ENCODE measurements around the gene TMCO4.

Gene TMCO4

GRCh38 chr1:19696820-19697219 is 102.9 kb downstream of the TMCO4 start:
- ATAC-seq (ENCODE audit: low read depth): no peak
- H3K27me3 ChIP-seq (ENCODE audit: insufficient read depth, poor library complexity, severe bottlenecking): no peaks in the 10 kb centered on the region

GRCh38 chr1:19695772-19696171 is 103.9 kb downstream of the TMCO4 start:
- no peaks in the 10 kb centered on the region for H3K4me1 ChIP-seq (ENCODE audit: insufficient read depth, poor library complexity, severe bottlenecking)
- H3K36me3 ChIP-seq (ENCODE audit: low read depth): no peaks in the 10 kb centered on the region
- H3K27ac ChIP-seq (ENCODE audit: poor library complexity, severe bottlenecking): no peak overlapping the region
- TF ChIP-seq, protein P1, sequence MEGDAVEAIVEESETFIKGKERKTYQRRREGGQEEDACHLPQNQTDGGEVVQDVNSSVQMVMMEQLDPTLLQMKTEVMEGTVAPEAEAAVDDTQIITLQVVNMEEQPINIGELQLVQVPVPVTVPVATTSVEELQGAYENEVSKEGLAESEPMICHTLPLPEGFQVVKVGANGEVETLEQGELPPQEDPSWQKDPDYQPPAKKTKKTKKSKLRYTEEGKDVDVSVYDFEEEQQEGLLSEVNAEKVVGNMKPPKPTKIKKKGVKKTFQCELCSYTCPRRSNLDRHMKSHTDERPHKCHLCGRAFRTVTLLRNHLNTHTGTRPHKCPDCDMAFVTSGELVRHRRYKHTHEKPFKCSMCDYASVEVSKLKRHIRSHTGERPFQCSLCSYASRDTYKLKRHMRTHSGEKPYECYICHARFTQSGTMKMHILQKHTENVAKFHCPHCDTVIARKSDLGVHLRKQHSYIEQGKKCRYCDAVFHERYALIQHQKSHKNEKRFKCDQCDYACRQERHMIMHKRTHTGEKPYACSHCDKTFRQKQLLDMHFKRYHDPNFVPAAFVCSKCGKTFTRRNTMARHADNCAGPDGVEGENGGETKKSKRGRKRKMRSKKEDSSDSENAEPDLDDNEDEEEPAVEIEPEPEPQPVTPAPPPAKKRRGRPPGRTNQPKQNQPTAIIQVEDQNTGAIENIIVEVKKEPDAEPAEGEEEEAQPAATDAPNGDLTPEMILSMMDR (IDR thresholded peaks at IDR 0.05; ENCODE audit: poor library complexity, severe bottlenecking): no peak
- no peak for ATAC-seq (ENCODE audit: low read depth)
- no peaks in the 10 kb centered on the region for H3K27me3 ChIP-seq (ENCODE audit: insufficient read depth, poor library complexity, severe bottlenecking)
- H3K9me3 ChIP-seq (ENCODE audit: severe bottlenecking): no peaks in the 10 kb centered on the region
- DNase-seq (ENCODE audit: low spot score): no peak
- H3K4me3 ChIP-seq (ENCODE audit: severe bottlenecking): no peak overlapping the region

More at GRCh38 chr1:19696820-19697219, 102.9 kb downstream of the TMCO4 start:
- no peak for DNase-seq (ENCODE audit: low spot score)
- Histone ChIP-seq H3K4me1 (ENCODE audit: insufficient read depth, poor library complexity, severe bottlenecking) (no peaks in the 10 kb centered on the region), H3K4me3 (ENCODE audit: severe bottlenecking) (no peak overlapping the region), H3K27ac (ENCODE audit: poor library complexity, severe bottlenecking) (no peak overlapping the region), H3K9me3 (ENCODE audit: severe bottlenecking) (no peaks in the 10 kb centered on the region), H3K36me3 (ENCODE audit: low read depth) (no peaks in the 10 kb centered on the region)
- TF ChIP-seq, protein P1 (IDR thresholded peaks at IDR 0.05; ENCODE audit: poor library complexity, severe bottlenecking): no peak

DNA sequence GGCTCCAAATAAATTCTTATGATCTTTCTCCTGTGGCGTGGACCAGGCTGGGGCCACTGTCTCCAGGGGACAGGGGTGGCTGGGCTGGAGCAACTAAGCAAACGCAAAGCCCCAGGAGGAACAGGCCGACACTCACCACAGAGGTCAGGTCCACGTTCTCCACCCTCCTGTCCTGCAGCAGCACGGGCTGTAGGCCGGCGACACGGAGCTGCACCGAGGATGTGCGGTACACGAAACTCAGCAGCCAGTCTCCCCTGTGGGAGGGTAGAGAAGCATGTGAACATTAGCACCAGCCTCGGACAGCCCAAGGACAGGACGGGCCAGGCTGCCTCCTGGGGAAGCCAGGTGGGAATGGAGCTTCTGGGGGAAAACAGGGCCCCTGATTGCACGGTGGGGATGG is 105.4 kb downstream of the TMCO4 start:
- H3K27ac ChIP-seq (ENCODE audit: poor library complexity, severe bottlenecking): no peak overlapping the region
- DNase-seq (ENCODE audit: low spot score) (no peak), ATAC-seq (ENCODE audit: low read depth) (no peak)
- H3K27me3 ChIP-seq (ENCODE audit: insufficient read depth, poor library complexity, severe bottlenecking): no peaks in the 10 kb centered on the region
- no peaks in the 10 kb centered on the region for H3K9me3 ChIP-seq (ENCODE audit: severe bottlenecking)
- H3K36me3 ChIP-seq (ENCODE audit: low read depth): no peaks in the 10 kb centered on the region
- H3K4me3 ChIP-seq (ENCODE audit: severe bottlenecking): no peak overlapping the region
- H3K4me1 ChIP-seq (ENCODE audit: insufficient read depth, poor library complexity, severe bottlenecking): no peaks in the 10 kb centered on the region
- TF ChIP-seq, protein P1 (IDR thresholded peaks at IDR 0.05; ENCODE audit: poor library complexity, severe bottlenecking): no peak

- DNase-seq (ENCODE audit: low spot score): no peak
- H3K27ac ChIP-seq (ENCODE audit: poor library complexity, severe bottlenecking): no peak overlapping the region
- TF ChIP-seq, protein P1 (IDR thresholded peaks at IDR 0.05; ENCODE audit: poor library complexity, severe bottlenecking): no peak
- H3K9me3 ChIP-seq (ENCODE audit: severe bottlenecking): no peaks in the 10 kb centered on the region
- H3K4me1 ChIP-seq (ENCODE audit: insufficient read depth, poor library complexity, severe bottlenecking): no peaks in the 10 kb centered on the region
- ATAC-seq (ENCODE audit: low read depth): no peak
- no peaks in the 10 kb centered on the region for H3K36me3 ChIP-seq (ENCODE audit: low read depth)
- H3K4me3 ChIP-seq (ENCODE audit: severe bottlenecking): no peak overlapping the region
- no peaks in the 10 kb centered on the region for H3K27me3 ChIP-seq (ENCODE audit: insufficient read depth, poor library complexity, severe bottlenecking)
These were observed 109.4 kb downstream of the TMCO4 start for GRCh38 chr1:19690342-19690741.

GRCh38 chr1:19689856-19690255 is 109.9 kb downstream of the TMCO4 start:
- H3K27me3 ChIP-seq (ENCODE audit: insufficient read depth, poor library complexity, severe bottlenecking): no peaks in the 10 kb centered on the region
- no peak for ATAC-seq (ENCODE audit: low read depth)
- H3K4me3 ChIP-seq (ENCODE audit: severe bottlenecking): no peak overlapping the region
- TF ChIP-seq, protein P1 (IDR thresholded peaks at IDR 0.05; ENCODE audit: poor library complexity, severe bottlenecking): no peak
- H3K4me1 ChIP-seq (ENCODE audit: insufficient read depth, poor library complexity, severe bottlenecking): no peaks in the 10 kb centered on the region
- H3K36me3 ChIP-seq (ENCODE audit: low read depth): no peaks in the 10 kb centered on the region
- H3K27ac ChIP-seq (ENCODE audit: poor library complexity, severe bottlenecking): no peak overlapping the region
- no peak for DNase-seq (ENCODE audit: low spot score)
- no peaks in the 10 kb centered on the region for H3K9me3 ChIP-seq (ENCODE audit: severe bottlenecking)

Measured in RWPE2 (cell line).